ENCODE measurements around the gene CFAP77. TPM values are rescaled to one million over a fixed set of nuclear protein-coding genes. Genes with fewer than 3 reads are reported as not detected.

CFAP77 gene
- total and polyA plus RNA-seq, 7 donors, result not detected

- Histone ChIP-seq H3K36me3 (no peaks in the 10 kb centered on the region), H3K4me3 (no peak overlapping the region), H3K27me3 (peaks cover 2 to 83% (median 24%) of the 10 kb centered on the region in 3 donors), H3K9me3 (no peaks in the 10 kb centered on the region), H3K4me1 (no peaks in the 10 kb centered on the region), H3K27ac (no peak overlapping the region)
- TF ChIP-seq POLR2AphosphoS5 (IDR thresholded peaks at IDR 0.05) (no peak), CTCF (IDR thresholded peaks at IDR 0.05) (no peak), POLR2A (IDR thresholded peaks at IDR 0.05) (no peak), EP300 (IDR thresholded peaks at IDR 0.05) (no peak)
- no peak for DNase-seq
- intact Hi-C loops (cut with DNase I), result no loop called here
- 36 to 37% methylated on average over 17 of the region's 17 CpGs for WGBS, 2 donors
Observed at GRCh38 chr9:132426639-132427414, 16.8 kb downstream of the CFAP77 start.

- DNase-seq, result no peak
- Histone ChIP-seq H3K27me3 (peaks cover 0 to 71% (median 24%) of the 10 kb centered on the region in 3 donors), H3K4me3 (no peak overlapping the region), H3K9me3 (no peaks in the 10 kb centered on the region), H3K36me3 (no peaks in the 10 kb centered on the region), H3K27ac (no peak overlapping the region), H3K4me1 (no peaks in the 10 kb centered on the region)
- intact Hi-C loops (cut with DNase I), result no loop called here
- TF ChIP-seq POLR2A (IDR thresholded peaks at IDR 0.05) (no peak), POLR2AphosphoS5 (IDR thresholded peaks at IDR 0.05) (no peak), CTCF (IDR thresholded peaks at IDR 0.05) (no peak), EP300 (IDR thresholded peaks at IDR 0.05) (no peak)
- 20 to 53% methylated on average over 1 of the region's 1 CpG for WGBS, 2 donors
Observed at GRCh38 chr9:132430998-132431397, 21.0 kb downstream of the CFAP77 start.

- Histone ChIP-seq H3K9me3 (no peaks in the 10 kb centered on the region), H3K4me3 (no peak overlapping the region), H3K27me3 (peaks cover 0 to 57% (median 8%) of the 10 kb centered on the region in 3 donors), H3K27ac (no peak overlapping the region), H3K36me3 (no peaks in the 10 kb centered on the region), H3K4me1 (no peaks in the 10 kb centered on the region)
- no peak for DNase-seq
- no peak for TF ChIP-seq POLR2AphosphoS5 (IDR thresholded peaks at IDR 0.05)
- TF ChIP-seq POLR2A (IDR thresholded peaks at IDR 0.05), result no peak
- 64 to 69% methylated on average over 10 of the region's 10 CpGs for WGBS, 2 donors
- intact Hi-C loops (cut with DNase I), result no loop called here
Observed at GRCh38 chr9:132434881-132435280, 24.9 kb downstream of the CFAP77 start.

- Histone ChIP-seq H3K4me1 (no peaks in the 10 kb centered on the region), H3K27ac (no peak overlapping the region), H3K9me3 (no peaks in the 10 kb centered on the region), H3K4me3 (no peak overlapping the region), H3K27me3 (peaks cover 0 to 80% (median 16%) of the 10 kb centered on the region in 3 donors), H3K36me3 (no peaks in the 10 kb centered on the region)
- intact Hi-C loops (cut with DNase I), result no loop called here
- WGBS, 2 donors, result 57 to 67% methylated on average over 4 of the region's 4 CpGs
- no peak for TF ChIP-seq POLR2AphosphoS5 (IDR thresholded peaks at IDR 0.05)
- no peak for TF ChIP-seq EP300 (IDR thresholded peaks at IDR 0.05)
- TF ChIP-seq POLR2A (IDR thresholded peaks at IDR 0.05), result no peak
- no peak for TF ChIP-seq CTCF (IDR thresholded peaks at IDR 0.05)
- DNase-seq, result no peak
Observed at GRCh38 chr9:132439153-132439552, 29.1 kb downstream of the CFAP77 start.

GRCh38 chr9:132440735-132441134, 30.7 kb downstream of the CFAP77 start:
- 75 to 77% methylated on average over 6 of the region's 6 CpGs for WGBS, 2 donors
- TF ChIP-seq POLR2AphosphoS5 (IDR thresholded peaks at IDR 0.05), result no peak
- TF ChIP-seq EP300 (IDR thresholded peaks at IDR 0.05), result no peak
- TF ChIP-seq POLR2A (IDR thresholded peaks at IDR 0.05), result no peak
- no peak for TF ChIP-seq CTCF (IDR thresholded peaks at IDR 0.05)
- H3K27me3 ChIP-seq, result peaks cover 0 to 80% (median 13%) of the 10 kb centered on the region in 3 donors
- no peaks in the 10 kb centered on the region for H3K4me1 ChIP-seq
- no peak for DNase-seq
- intact Hi-C loops (cut with DNase I), result no loop called here
- no peak overlapping the region for H3K27ac ChIP-seq
- H3K36me3 ChIP-seq, result no peaks in the 10 kb centered on the region
- H3K4me3 ChIP-seq, result no peak overlapping the region
- H3K9me3 ChIP-seq, result no peaks in the 10 kb centered on the region

Measured in sigmoid colon (tissue), 7 donors.